GM12878 (cell line): ENCODE results near the gene FUT8. TPM values are rescaled to one million over a fixed set of nuclear protein-coding genes. Genes with fewer than 3 reads are reported as not detected.

Source experiments
- CEBPB ChIP-seq, 2 experiments: fragments of 150-350 bp in 1 of 2; IDR thresholded peaks; 2 replicates each; pipeline ENCODE4 v1.6.1; 2012 to 2014; ENCODE audit warnings: low read depth in 2 of 2, low read length in 2 of 2, borderline replicate concordance in 1 of 2, inconsistent platforms in 1 of 2
- E4F1 ChIP-seq: fragments of 450-650 bp; IDR thresholded peaks from 2 replicates; pipeline ENCODE4 v1.6.1; 2018; ENCODE audit warnings: borderline replicate concordance, mild to moderate bottlenecking; ENCODE audit not compliant: partially characterized antibody
- EP300 ChIP-seq, 2 experiments: fragments of 150-350 bp in 1 of 2; IDR thresholded peaks; 2 replicates each; pipeline ENCODE4 v1.6.1; 2011 to 2012; ENCODE audit warnings: low read depth in 2 of 2, low read length in 2 of 2, borderline replicate concordance in 1 of 2, improper control_type of control experiment in 1 of 2, inconsistent platforms in 1 of 2; ENCODE audit not compliant: control insufficient read depth in 1 of 2
- ESRRA ChIP-seq: IDR thresholded peaks from 2 replicates; pipeline ENCODE4 v1.6.1; 2012; ENCODE audit warnings: mild to moderate bottlenecking, low read length, improper control_type of control experiment
- IRF3 ChIP-seq: fragments of 450-650 bp; IDR thresholded peaks from 2 replicates; pipeline ENCODE4 v1.6.1; 2014; ENCODE audit warnings: mild to moderate bottlenecking
- SMARCA5 ChIP-seq: fragments of 450-650 bp; IDR thresholded peaks from 2 replicates; pipeline ENCODE4 v1.6.1; 2017; ENCODE audit warnings: mild to moderate bottlenecking
- SPI1 ChIP-seq: IDR thresholded peaks from 2 replicates; pipeline ENCODE4 v1.6.1; 2011; ENCODE audit warnings: low read depth, mild to moderate bottlenecking, low read length, moderate library complexity, borderline replicate concordance; ENCODE audit not compliant: insufficient read depth
- TCF7 ChIP-seq: IDR thresholded peaks from 2 replicates; pipeline ENCODE4 v1.6.1; 2014; ENCODE audit warnings: antibody characterized with exemption, borderline replicate concordance
- polyA plus RNA-seq, 11 experiments: library from polyadenylated mRNA; depleted of rRNA in 4 of 11; unstranded in 6 of 11; stranded (reverse) in 5 of 11; fragments of >200 nt; fragmentation: Nextera tagmentation in 4 of 11; fragmentation: Illumina TruSeq in 1 of 11; extraction: Ambion mirVana in 4 of 11; extraction: Trizol in 1 of 11; gene quantifications; 1 replicate in 1 of 11; 2 replicates in 10 of 11; pipeline versions ENCODE4 v1.2.1 to v1.2.3, GENCODE V29; 2011 to 2016; ENCODE audit warnings: inconsistent platforms in 2 of 11, missing spikeins in 2 of 11, low read depth in 1 of 11
- total RNA-seq, 4 experiments: library from RNA; depleted of rRNA in 3 of 4; stranded (reverse); fragments of >200 nt in 3 of 4; fragmentation: Illumina TruSeq in 1 of 4; extraction: Trizol in 1 of 4; gene quantifications; 2 replicates each; pipeline versions ENCODE4 v1.2.1 to v1.2.3, GENCODE V29; 2013 to 2021
- TF ChIP-seq, protein P1 (sequence below): fragments of 450-650 bp; IDR thresholded peaks from 2 replicates; pipeline ENCODE4 v1.6.1; 2016; ENCODE audit warnings: mild to moderate bottlenecking, moderate library complexity, borderline replicate concordance

The FUT8 gene
- total and polyA plus RNA-seq, 10 of the 15 experiments (the other 5 are each of a cell fraction or from before 2014, with no cell fraction given) = 21.3 to 106 (median 66.3) TPM

GRCh38 chr14:65594153-65594881 is 181.8 kb downstream of the FUT8 start (continued):
- TF ChIP-seq, protein P1, sequence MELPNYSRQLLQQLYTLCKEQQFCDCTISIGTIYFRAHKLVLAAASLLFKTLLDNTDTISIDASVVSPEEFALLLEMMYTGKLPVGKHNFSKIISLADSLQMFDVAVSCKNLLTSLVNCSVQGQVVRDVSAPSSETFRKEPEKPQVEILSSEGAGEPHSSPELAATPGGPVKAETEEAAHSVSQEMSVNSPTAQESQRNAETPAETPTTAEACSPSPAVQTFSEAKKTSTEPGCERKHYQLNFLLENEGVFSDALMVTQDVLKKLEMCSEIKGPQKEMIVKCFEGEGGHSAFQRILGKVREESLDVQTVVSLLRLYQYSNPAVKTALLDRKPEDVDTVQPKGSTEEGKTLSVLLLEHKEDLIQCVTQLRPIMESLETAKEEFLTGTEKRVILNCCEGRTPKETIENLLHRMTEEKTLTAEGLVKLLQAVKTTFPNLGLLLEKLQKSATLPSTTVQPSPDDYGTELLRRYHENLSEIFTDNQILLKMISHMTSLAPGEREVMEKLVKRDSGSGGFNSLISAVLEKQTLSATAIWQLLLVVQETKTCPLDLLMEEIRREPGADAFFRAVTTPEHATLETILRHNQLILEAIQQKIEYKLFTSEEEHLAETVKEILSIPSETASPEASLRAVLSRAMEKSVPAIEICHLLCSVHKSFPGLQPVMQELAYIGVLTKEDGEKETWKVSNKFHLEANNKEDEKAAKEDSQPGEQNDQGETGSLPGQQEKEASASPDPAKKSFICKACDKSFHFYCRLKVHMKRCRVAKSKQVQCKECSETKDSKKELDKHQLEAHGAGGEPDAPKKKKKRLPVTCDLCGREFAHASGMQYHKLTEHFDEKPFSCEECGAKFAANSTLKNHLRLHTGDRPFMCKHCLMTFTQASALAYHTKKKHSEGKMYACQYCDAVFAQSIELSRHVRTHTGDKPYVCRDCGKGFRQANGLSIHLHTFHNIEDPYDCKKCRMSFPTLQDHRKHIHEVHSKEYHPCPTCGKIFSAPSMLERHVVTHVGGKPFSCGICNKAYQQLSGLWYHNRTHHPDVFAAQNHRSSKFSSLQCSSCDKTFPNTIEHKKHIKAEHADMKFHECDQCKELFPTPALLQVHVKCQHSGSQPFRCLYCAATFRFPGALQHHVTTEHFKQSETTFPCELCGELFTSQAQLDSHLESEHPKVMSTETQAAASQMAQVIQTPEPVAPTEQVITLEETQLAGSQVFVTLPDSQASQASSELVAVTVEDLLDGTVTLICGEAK = no peak
- TF ChIP-seq CEBPB (IDR thresholded peaks at IDR 0.05; ENCODE audit: borderline replicate concordance in 1 of 2, low read depth in 2 of 2, low read length in 2 of 2) (no peak), SPI1 (no peak), TCF7 (no peak), ESRRA (no peak), EP300 (IDR thresholded peaks at IDR 0.05; ENCODE audit: borderline replicate concordance in 1 of 2, control insufficient read depth in 1 of 2, low read depth in 2 of 2, low read length in 2 of 2) (no peak), E4F1 (no peak), IRF3 (no peak), SMARCA5 (no peak)
